ENCODE results near the gene TRIM45. TPM values are rescaled to one million over a fixed set of nuclear protein-coding genes. Genes with fewer than 3 reads are reported as not detected.

TRIM45 gene
- total and polyA plus RNA-seq, 2 of the 4 experiments (the other 2 are of a cell fraction), result 2.0 to 5.1 TPM

DNA sequence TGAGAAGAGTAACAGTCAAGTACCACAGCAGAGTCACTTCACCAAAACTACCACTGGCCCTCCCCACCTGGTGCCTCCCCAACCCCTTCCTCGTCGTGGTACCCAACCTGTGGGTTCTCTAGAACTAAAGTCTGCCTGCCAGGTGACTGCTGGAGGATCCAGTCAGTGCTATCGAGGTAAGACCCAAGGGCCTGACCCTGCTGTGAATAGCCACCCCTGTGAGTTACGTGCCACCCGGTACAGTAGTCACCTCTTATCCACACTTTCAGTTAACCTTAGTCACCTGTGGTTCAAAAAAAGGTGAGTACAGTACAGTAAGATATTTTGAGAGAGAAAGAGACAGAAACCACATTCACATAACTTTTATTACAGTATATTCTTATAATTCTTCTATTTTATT, 44.9 kb downstream of the TRIM45 start:
- CTCF ChIA-PET, result interaction anchor here (0.8 to 1.5 kb wide), 2 partner anchors 46 to 50 kb away, joined by 3 read pairs; no protein-coding TSS in a partner anchor

More for the DNA sequence above, 44.9 kb downstream of the TRIM45 start:
- Histone ChIP-seq H3K23ac (ENCODE audit: low read depth, low read length) (no peak overlapping the region), H2BK15ac (ENCODE audit: low read depth, low read length) (no peak overlapping the region), H4K8ac (ENCODE audit: low read depth in 2 of 2, low read length in 2 of 2) (no peak overlapping the region), H3K36me3 (ENCODE audit: control insufficient read depth, insufficient read depth, low read length) (peaks cover 9% of the 10 kb centered on the region), H2AK5ac (ENCODE audit: low read depth, low read length) (peak overlapping the region; percentile 7; the same call in 1 of the 2 replicates), H3K4me1 (ENCODE audit: control insufficient read depth, insufficient read depth, low read length) (peaks cover 3% of the 10 kb centered on the region), H2BK20ac (ENCODE audit: low read depth, low read length) (no peak overlapping the region), H3K9me3 (ENCODE audit: control insufficient read depth, insufficient read depth, low read length) (no peaks in the 10 kb centered on the region), H4K5ac (ENCODE audit: low read depth, low read length) (no peak overlapping the region), H3K9me1 (ENCODE audit: insufficient read depth, low read length) (peaks cover 13% of the 10 kb centered on the region), H3K4ac (ENCODE audit: low read depth, low read length) (no peak overlapping the region), H3K9ac (ENCODE audit: low read depth, low read length) (no peak overlapping the region), H3K4me2 (ENCODE audit: low read depth, low read length) (no peak overlapping the region), H3K79me1 (ENCODE audit: low read depth in 1 of 2, low read length in 2 of 2) (peaks cover 4% of the 10 kb centered on the region in 2 experiments; a peak in 1 of 4 replicates), H2AK9ac (replicated peaks; ENCODE audit: low read depth, low read length, poor library complexity) (no peak overlapping the region), H3K27me3 (ENCODE audit: control insufficient read depth, insufficient read depth, low read length) (no peaks in the 10 kb centered on the region), H3K18ac (ENCODE audit: low read depth, low read length) (no peak overlapping the region), H3K56ac (ENCODE audit: extremely low read depth, insufficient read depth, low read length) (no peak overlapping the region), H3K4me3 (ENCODE audit: insufficient read depth, low read depth, low read length) (no peak overlapping the region), H2BK5ac (ENCODE audit: low read depth, low read length, poor library complexity, severe bottlenecking) (no peak overlapping the region), H3K27ac (ENCODE audit: insufficient read depth, low read length) (no peak overlapping the region), H4K20me1 (ENCODE audit: insufficient read depth, low read length) (no peaks in the 10 kb centered on the region), H4K91ac (ENCODE audit: insufficient read depth, low read depth, low read length) (peak overlapping the region; percentile 21; the same call in 1 of the 2 replicates), H2AFZ (replicated peaks; ENCODE audit: low read length, poor library complexity) (no peak overlapping the region), H2BK120ac (ENCODE audit: low read depth, low read length) (no peak overlapping the region), H3K14ac (replicated peaks; ENCODE audit: low read depth, low read length) (no peak overlapping the region)
- POLR2A ChIA-PET (ENCODE audit: unreplicated experiment), result no interaction called here
- dilution Hi-C loops (cut with HindIII; ENCODE audit: low sequenced_read_pairs, unreplicated experiment) (no loop called here), in situ Hi-C loops (cut with MboI; ENCODE audit: low sequenced_read_pairs) (loop anchor here (5.0 to 10.0 kb wide), 2 partner anchors 48 to 206 kb away; partner anchors contain the start of gene TRIM45), intact Hi-C loops (cut with micrococcal nuclease) (loop anchor here (10.0 kb wide), 1 partner anchor 818 kb away; no protein-coding TSS in a partner anchor)
- DNase-seq (no peak), ATAC-seq (ENCODE audit: low read depth) (no peak)
- TF ChIP-seq MAFK (IDR thresholded peaks at IDR 0.05; ENCODE audit: low read depth, low read length), result no peak
- no peak for TF ChIP-seq POLR2A (IDR thresholded peaks at IDR 0.05; ENCODE audit: low read depth, low read length)
- no peak for TF ChIP-seq SMC3 (IDR thresholded peaks at IDR 0.05; ENCODE audit: low read depth, low read length)
- no peak for TF ChIP-seq MAZ (IDR thresholded peaks at IDR 0.05; ENCODE audit: borderline replicate concordance, low read depth, low read length)
- TF ChIP-seq, protein P1, sequence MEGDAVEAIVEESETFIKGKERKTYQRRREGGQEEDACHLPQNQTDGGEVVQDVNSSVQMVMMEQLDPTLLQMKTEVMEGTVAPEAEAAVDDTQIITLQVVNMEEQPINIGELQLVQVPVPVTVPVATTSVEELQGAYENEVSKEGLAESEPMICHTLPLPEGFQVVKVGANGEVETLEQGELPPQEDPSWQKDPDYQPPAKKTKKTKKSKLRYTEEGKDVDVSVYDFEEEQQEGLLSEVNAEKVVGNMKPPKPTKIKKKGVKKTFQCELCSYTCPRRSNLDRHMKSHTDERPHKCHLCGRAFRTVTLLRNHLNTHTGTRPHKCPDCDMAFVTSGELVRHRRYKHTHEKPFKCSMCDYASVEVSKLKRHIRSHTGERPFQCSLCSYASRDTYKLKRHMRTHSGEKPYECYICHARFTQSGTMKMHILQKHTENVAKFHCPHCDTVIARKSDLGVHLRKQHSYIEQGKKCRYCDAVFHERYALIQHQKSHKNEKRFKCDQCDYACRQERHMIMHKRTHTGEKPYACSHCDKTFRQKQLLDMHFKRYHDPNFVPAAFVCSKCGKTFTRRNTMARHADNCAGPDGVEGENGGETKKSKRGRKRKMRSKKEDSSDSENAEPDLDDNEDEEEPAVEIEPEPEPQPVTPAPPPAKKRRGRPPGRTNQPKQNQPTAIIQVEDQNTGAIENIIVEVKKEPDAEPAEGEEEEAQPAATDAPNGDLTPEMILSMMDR (conservative IDR thresholded peaks at IDR 0.05; ENCODE audit: low read depth, low read length), result no peak
- no peak for TF ChIP-seq RAD21 (IDR thresholded peaks at IDR 0.05; ENCODE audit: low read length)
- TF ChIP-seq RFX5 (IDR thresholded peaks at IDR 0.05; ENCODE audit: low read depth, low read length), result no peak
- TF ChIP-seq NFE2L2 (IDR thresholded peaks at IDR 0.05; ENCODE audit: low read depth, low read length), result no peak
- TF ChIP-seq CEBPB (IDR thresholded peaks at IDR 0.05; ENCODE audit: low read depth, low read length), result no peak
- TF ChIP-seq, protein P2, sequence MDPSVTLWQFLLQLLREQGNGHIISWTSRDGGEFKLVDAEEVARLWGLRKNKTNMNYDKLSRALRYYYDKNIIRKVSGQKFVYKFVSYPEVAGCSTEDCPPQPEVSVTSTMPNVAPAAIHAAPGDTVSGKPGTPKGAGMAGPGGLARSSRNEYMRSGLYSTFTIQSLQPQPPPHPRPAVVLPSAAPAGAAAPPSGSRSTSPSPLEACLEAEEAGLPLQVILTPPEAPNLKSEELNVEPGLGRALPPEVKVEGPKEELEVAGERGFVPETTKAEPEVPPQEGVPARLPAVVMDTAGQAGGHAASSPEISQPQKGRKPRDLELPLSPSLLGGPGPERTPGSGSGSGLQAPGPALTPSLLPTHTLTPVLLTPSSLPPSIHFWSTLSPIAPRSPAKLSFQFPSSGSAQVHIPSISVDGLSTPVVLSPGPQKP (IDR thresholded peaks at IDR 0.05; ENCODE audit: borderline replicate concordance, low read depth, low read length), result no peak
- TF ChIP-seq CHD1 (IDR thresholded peaks at IDR 0.05; ENCODE audit: low read depth, low read length), result no peak
- 100% methylated on average over 2 of the region's 5 CpGs; no CpG with 5 or more reads in 1 of the 2 experiments for WGBS, 2 experiments (ENCODE audit: extremely low coverage in 2 of 2, insufficient read length in 1 of 2)
- no TSS peak for BruUV-seq (replicated peaks)

All from IMR-90 (cell line).